SU-DHL-6 (cell line): ENCODE data around the gene TAT.

Experiments
- H2AFZ ChIP-seq: fragments of 200-600 bp; sonication (generic); 2 replicates; pipeline ENCODE4 v1.6.1; 2014; ENCODE audit warnings: low read depth, mild to moderate bottlenecking, moderate library complexity, mixed read lengths, antibody characterized with exemption, low read length; ENCODE audit not compliant: severe bottlenecking
- H3F3A ChIP-seq: fragments of 200-600 bp; shearing (Covaris generic); 2 replicates; pipeline ENCODE4 v1.6.0; 2016; ENCODE audit warnings: antibody characterized with exemption, mild to moderate bottlenecking; ENCODE audit not compliant: insufficient read depth
- H3K27ac ChIP-seq: fragments of 200-600 bp; sonication (generic); 2 replicates; pipeline ENCODE4 v1.5.1; 2016; ENCODE audit warnings: low read depth, mild to moderate bottlenecking, low read length, moderate library complexity, mixed read lengths
- H3K27me3 ChIP-seq: fragments of 200-600 bp; sonication (generic), shearing (Covaris generic); 2 replicates; pipeline ENCODE4 v1.6.0; 2014; ENCODE audit warnings: mild to moderate bottlenecking, low read length
- H3K36me3 ChIP-seq: fragments of 200-600 bp; sonication (generic); 2 replicates; pipeline ENCODE4 v1.6.1; 2014; ENCODE audit warnings: mild to moderate bottlenecking, low read length, mixed read lengths
- H3K4me2 ChIP-seq: fragments of 300-600, 200-600 bp; shearing (Covaris generic), sonication (generic); 2 replicates; pipeline ENCODE4 v1.6.0; 2014; ENCODE audit warnings: low read length, low read depth, mild to moderate bottlenecking; ENCODE audit not compliant: poor library complexity, severe bottlenecking
- H3K4me3 ChIP-seq: fragments of 200-600 bp; sonication (generic); 2 replicates; pipeline ENCODE4 v1.5.1; 2014; ENCODE audit warnings: antibody characterized with exemption, low read length, mild to moderate bottlenecking, mixed read lengths; ENCODE audit not compliant: insufficient read depth, poor library complexity, severe bottlenecking
- H3K79me2 ChIP-seq: fragments of 200-600 bp; sonication (generic); 2 replicates; pipeline ENCODE4 v1.6.1; 2014; ENCODE audit warnings: mild to moderate bottlenecking, low read length, moderate library complexity; ENCODE audit not compliant: insufficient read depth
- H3K9ac ChIP-seq: fragments of 200-600 bp; sonication (generic); 2 replicates; pipeline ENCODE4 v1.7.0; 2014; ENCODE audit warnings: mild to moderate bottlenecking, low read length
- H3K9me2 ChIP-seq: fragments of 200-600 bp; sonication (generic); replicated peaks from 2 replicates; pipeline ENCODE4 v1.6.1; 2014; ENCODE audit warnings: low read length; ENCODE audit not compliant: insufficient read depth
- H3K9me3 ChIP-seq: fragments of 200-600 bp; sonication (generic); 2 replicates; pipeline ENCODE4 v1.6.1; 2014; ENCODE audit warnings: low read length, mixed read lengths; ENCODE audit not compliant: insufficient read depth
- H4K20me1 ChIP-seq: fragments of 200-600 bp; sonication (generic); 2 replicates; pipeline ENCODE4 v1.6.1; 2014; ENCODE audit warnings: low read depth, mild to moderate bottlenecking, antibody characterized with exemption, low read length, moderate library complexity, mixed read lengths
- CTCF ChIP-seq: fragments of 200-600 bp; sonication (generic); IDR thresholded peaks from one replicate; pipeline ENCODE4 v1.5.1; 2017; ENCODE audit warnings: antibody characterized with exemption, mild to moderate bottlenecking, low read length, moderate library complexity; ENCODE audit not compliant: insufficient read depth, poor library complexity, severe bottlenecking
- EZH2phosphoT487 ChIP-seq: fragments of 200-600 bp; sonication (generic), shearing (Covaris generic); conservative IDR thresholded peaks from 2 replicates; pipeline ENCODE4 v1.6.1; 2018; ENCODE audit warnings: mild to moderate bottlenecking, antibody characterized with exemption, low read length, moderate library complexity, mixed read lengths

Gene TAT

DNA sequence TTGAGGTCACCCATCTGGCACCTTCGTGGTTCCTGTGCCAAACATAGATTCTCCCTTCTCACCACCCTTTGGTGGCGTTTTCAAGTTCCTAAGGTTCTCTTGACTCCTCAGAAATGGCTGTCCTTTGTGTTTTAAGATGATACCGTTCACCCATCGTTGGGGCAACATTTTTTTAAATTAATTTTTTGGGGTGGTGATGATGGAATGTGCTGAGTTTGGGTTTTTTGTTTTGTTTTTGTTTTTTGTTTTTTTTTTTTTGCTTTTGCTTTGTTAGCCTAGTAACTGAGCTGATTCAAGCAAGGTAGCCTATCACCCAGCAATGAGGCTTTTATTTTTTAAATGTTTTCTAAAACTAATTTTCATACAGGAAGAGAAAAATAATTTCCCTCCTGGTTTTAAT is 48.0 kb downstream of the TAT start:
- Histone ChIP-seq H2AFZ (no peak overlapping the region), H3K27me3 (no peaks in the 10 kb centered on the region), H3K9ac (no peak overlapping the region), H3K9me2 (no peaks in the 10 kb centered on the region), H3K79me2 (no peaks in the 10 kb centered on the region), H3K9me3 (no peaks in the 10 kb centered on the region), H3K4me3 (no peak overlapping the region), H3F3A (no peaks in the 10 kb centered on the region), H3K36me3 (no peaks in the 10 kb centered on the region), H4K20me1 (no peaks in the 10 kb centered on the region), H3K27ac (no peak overlapping the region), H3K4me2 (no peak overlapping the region)
- TF ChIP-seq CTCF (no peak), EZH2phosphoT487 (no peak)

DNA sequence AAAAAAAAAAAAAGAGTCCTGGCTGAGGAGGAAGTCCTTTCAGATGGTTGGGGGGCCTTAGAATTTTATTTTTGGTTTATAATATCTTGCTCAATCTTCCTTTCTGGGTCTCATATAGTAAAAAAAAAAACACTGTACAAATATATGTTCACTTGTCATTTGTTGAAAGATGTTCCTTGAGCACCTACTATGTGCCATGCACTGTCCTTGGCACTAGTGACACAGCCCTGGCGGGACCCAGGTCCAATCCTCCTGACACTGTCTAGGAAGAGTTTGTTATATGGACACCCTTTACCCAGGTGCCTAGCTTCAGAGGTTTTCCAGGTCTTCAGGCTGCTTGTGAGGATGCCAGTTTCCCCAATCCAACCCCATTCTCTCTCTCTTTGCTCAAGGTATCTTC is 48.6 kb downstream of the TAT start:
- no peaks in the 10 kb centered on the region for H3K79me2 ChIP-seq
- no peak overlapping the region for H3K4me3 ChIP-seq
- H3K9me3 ChIP-seq = no peaks in the 10 kb centered on the region
- no peak overlapping the region for H3K4me2 ChIP-seq
- H4K20me1 ChIP-seq = no peaks in the 10 kb centered on the region
- TF ChIP-seq EZH2phosphoT487 (no peak), CTCF (no peak)
- no peaks in the 10 kb centered on the region for H3K36me3 ChIP-seq
- H3K27ac ChIP-seq = no peak overlapping the region
- no peaks in the 10 kb centered on the region for H3K9me2 ChIP-seq
- no peak overlapping the region for H2AFZ ChIP-seq
- no peak overlapping the region for H3K9ac ChIP-seq
- H3F3A ChIP-seq = no peaks in the 10 kb centered on the region
- no peaks in the 10 kb centered on the region for H3K27me3 ChIP-seq

DNA sequence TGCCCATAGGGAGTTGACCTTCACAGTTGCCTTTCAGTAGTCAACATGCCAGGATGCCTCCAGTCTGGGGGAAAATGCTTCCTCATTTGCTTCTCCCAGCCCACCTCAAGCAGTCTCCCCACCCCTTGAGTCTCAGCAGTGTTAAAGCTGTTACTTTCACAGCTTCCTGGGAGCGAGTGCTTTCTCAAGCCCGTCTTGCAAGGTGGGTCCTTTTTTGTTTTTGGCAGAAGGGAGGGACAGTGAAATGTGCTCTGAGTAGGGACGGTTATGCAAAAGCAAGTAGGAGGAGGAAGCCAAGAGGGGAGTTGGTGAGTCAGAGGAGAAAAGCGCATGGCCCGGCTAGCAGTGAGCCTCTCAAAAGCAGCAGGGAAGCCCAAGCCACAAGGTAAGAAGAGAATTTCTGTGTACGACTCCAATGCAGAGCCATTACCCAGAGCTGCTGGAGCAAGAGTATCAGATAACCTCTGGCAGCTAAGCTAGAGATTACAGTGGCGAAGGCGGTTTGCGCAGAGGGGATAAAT is 50.7 kb downstream of the TAT start, which contains the start of gene CHST4:
TSS of gene CHST4 (plus strand) at position 316 of the 521 bp plus-strand sequence. CDS start 10,252 bp downstream, outside the sequence.
- Histone ChIP-seq H3K4me2 (no peak within 1 kb of the TSS), H3K9ac (no peak within 1 kb of the TSS), H3K36me3 (no peaks in the 10 kb centered on the region), H3K27me3 (no peaks in the 10 kb centered on the region), H3F3A (no peaks in the 10 kb centered on the region), H3K9me2 (no peaks in the 10 kb centered on the region), H2AFZ (no peak within 1 kb of the TSS), H4K20me1 (no peaks in the 10 kb centered on the region), H3K79me2 (no peaks in the 10 kb centered on the region), H3K9me3 (no peaks in the 10 kb centered on the region), H3K4me3 (no peak within 1 kb of the TSS), H3K27ac (no peak within 1 kb of the TSS)
- TF ChIP-seq EZH2phosphoT487 = no peak
- TF ChIP-seq CTCF = no peak
